H1 (cell line): ENCODE results near the gene SENP6. TPM values are rescaled to one million over a fixed set of nuclear protein-coding genes. Genes with fewer than 3 reads are reported as not detected.

Experiments
- CBX8 ChIP-seq: fragments of 300-800, 300-1000 bp; sonication (generic); IDR thresholded peaks from 2 replicates; pipeline ENCODE4 v1.7.1; 2016; ENCODE audit warnings: low read depth, low read length, borderline replicate concordance
- CHD1 ChIP-seq: IDR thresholded peaks from 2 replicates; pipeline ENCODE4 v1.6.1; 2012; ENCODE audit warnings: low read depth, low read length, improper control_type of control experiment
- CTBP2 ChIP-seq: IDR thresholded peaks from 2 replicates; pipeline ENCODE4 v1.7.0; 2011; ENCODE audit warnings: borderline replicate concordance, mild to moderate bottlenecking, moderate library complexity, mixed read lengths, low read length; ENCODE audit not compliant: insufficient read depth, insufficient read length
- EGR1 ChIP-seq: IDR thresholded peaks from 2 replicates; pipeline ENCODE4 v1.6.1; 2011; ENCODE audit warnings: low read depth, low read length, borderline replicate concordance
- GABPA ChIP-seq: IDR thresholded peaks from 2 replicates; pipeline ENCODE4 v1.6.1; 2011; ENCODE audit warnings: mild to moderate bottlenecking, low read length, moderate library complexity, borderline replicate concordance; ENCODE audit not compliant: insufficient read depth
- KDM1A ChIP-seq: fragments of 200-600, 300-600 bp; sonication (generic); IDR thresholded peaks from 2 replicates; pipeline ENCODE4 v1.7.1; 2016; ENCODE audit warnings: mild to moderate bottlenecking, low read length, borderline replicate concordance
- NANOG ChIP-seq: IDR thresholded peaks from 2 replicates; pipeline ENCODE4 v1.6.1; 2011; ENCODE audit warnings: low read length, low read depth, mild to moderate bottlenecking, inconsistent platforms; ENCODE audit not compliant: insufficient read depth, poor library complexity, severe bottlenecking
- PHF8 ChIP-seq: fragments of 200-600 bp; sonication (generic); conservative IDR thresholded peaks from 2 replicates; pipeline ENCODE4 v1.7.1; 2012; ENCODE audit warnings: low read depth, mild to moderate bottlenecking, inconsistent platforms, low read length, moderate library complexity
- RAD21 ChIP-seq, 2 experiments: IDR thresholded peaks in 1 of 2; conservative IDR thresholded peaks in 1 of 2; 2 replicates each; pipeline ENCODE4 v1.6.1; 2011; ENCODE audit warnings: low read depth in 2 of 2, low read length in 2 of 2, improper control_type of control experiment in 1 of 2, inconsistent platforms in 1 of 2, mild to moderate bottlenecking in 1 of 2, moderate library complexity in 1 of 2
- RFX5 ChIP-seq: IDR thresholded peaks from 2 replicates; pipeline ENCODE4 v1.6.1; 2011; ENCODE audit warnings: low read depth, low read length, improper control_type of control experiment, borderline replicate concordance
- YY1 ChIP-seq: IDR thresholded peaks from 2 replicates; pipeline ENCODE4 v1.6.1; 2011; ENCODE audit warnings: low read depth, mild to moderate bottlenecking, low read length
- polyA plus RNA-seq, 7 experiments: library from polyadenylated mRNA; depleted of rRNA in 3 of 7; stranded (reverse) in 5 of 7; unstranded in 2 of 7; fragments of >200 nt in 5 of 7; fragments of 200-250 nt in 2 of 7; gene quantifications; 1 replicate in 5 of 7; 2 replicates in 1 of 7; 4 replicates in 1 of 7; pipeline versions ENCODE4 v1.2.1 to v1.2.3, GENCODE V29; 2011 to 2013; ENCODE audit warnings: missing spikeins in 2 of 7, mixed read lengths in 2 of 7
- total RNA-seq: library from RNA; stranded (reverse); fragmentation: NEBNext Ultra II Directional; extraction: Animal tissue kit (Norgen Biotek cat#: 25700); gene quantifications from 2 replicates; pipeline ENCODE4 v1.2.1, GENCODE V29; 2021
- TF ChIP-seq, protein P1 (sequence below), 3 experiments: IDR thresholded peaks; 1 replicate in 2 of 3; 2 replicates in 1 of 3; pipeline versions ENCODE4 v1.5.1 to v1.6.1; 2011; ENCODE audit warnings: low read length in 3 of 3, mild to moderate bottlenecking in 3 of 3, inconsistent platforms in 2 of 3, low read depth in 1 of 3, moderate library complexity in 1 of 3; ENCODE audit not compliant: insufficient read depth in 1 of 3; ENCODE audit errors: control extremely low read depth in 1 of 3
- TF ChIP-seq, protein P2 (sequence below): IDR thresholded peaks from 2 replicates; pipeline ENCODE4 v1.6.1; 2011; ENCODE audit warnings: low read depth, mild to moderate bottlenecking, low read length; ENCODE audit not compliant: insufficient read depth
- TF ChIP-seq, protein P3 (sequence below): IDR thresholded peaks from 2 replicates; pipeline ENCODE4 v1.6.1; 2011; ENCODE audit warnings: low read length, improper control_type of control experiment

Gene SENP6
- total and polyA plus RNA-seq, 2 of the 8 experiments (the other 6 are each of a cell fraction or from before 2014, with no cell fraction given): 13.8 to 103 TPM

DNA sequence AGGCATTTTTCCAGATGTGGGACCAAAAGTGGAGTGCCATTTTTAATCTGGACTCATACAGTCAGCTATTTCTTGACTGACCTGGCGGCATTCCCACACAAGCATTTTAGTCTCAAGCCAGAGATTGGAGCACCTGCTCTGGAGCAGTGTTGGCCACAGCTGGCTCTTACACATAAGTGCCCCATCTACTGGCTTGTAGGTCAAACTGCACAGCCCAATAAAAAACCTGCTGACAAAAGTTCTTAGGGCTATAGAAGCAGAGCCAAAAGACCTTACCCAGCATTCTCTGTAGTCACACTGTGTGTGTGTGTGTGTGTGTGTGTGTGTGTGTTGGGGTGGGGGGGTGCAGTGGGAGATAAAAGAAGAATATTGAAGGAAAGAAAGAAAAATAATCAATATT lies 38.6 kb upstream of the SENP6 start (continued):
- TF ChIP-seq RFX5 (no peak), EGR1 (no peak), KDM1A (no peak), YY1 (no peak), NANOG (no peak), RAD21 (IDR thresholded peaks at IDR 0.05 in 1 of 2, conservative IDR thresholded peaks at IDR 0.05 in 1 of 2; ENCODE audit: low read depth in 2 of 2, low read length in 2 of 2) (peak; percentile 55 to 69), CHD1 (no peak), CBX8 (no peak), CTBP2 (no peak), PHF8 (no peak), GABPA (no peak)
- TF ChIP-seq, protein P1, sequence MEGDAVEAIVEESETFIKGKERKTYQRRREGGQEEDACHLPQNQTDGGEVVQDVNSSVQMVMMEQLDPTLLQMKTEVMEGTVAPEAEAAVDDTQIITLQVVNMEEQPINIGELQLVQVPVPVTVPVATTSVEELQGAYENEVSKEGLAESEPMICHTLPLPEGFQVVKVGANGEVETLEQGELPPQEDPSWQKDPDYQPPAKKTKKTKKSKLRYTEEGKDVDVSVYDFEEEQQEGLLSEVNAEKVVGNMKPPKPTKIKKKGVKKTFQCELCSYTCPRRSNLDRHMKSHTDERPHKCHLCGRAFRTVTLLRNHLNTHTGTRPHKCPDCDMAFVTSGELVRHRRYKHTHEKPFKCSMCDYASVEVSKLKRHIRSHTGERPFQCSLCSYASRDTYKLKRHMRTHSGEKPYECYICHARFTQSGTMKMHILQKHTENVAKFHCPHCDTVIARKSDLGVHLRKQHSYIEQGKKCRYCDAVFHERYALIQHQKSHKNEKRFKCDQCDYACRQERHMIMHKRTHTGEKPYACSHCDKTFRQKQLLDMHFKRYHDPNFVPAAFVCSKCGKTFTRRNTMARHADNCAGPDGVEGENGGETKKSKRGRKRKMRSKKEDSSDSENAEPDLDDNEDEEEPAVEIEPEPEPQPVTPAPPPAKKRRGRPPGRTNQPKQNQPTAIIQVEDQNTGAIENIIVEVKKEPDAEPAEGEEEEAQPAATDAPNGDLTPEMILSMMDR (IDR thresholded peaks at IDR 0.05; ENCODE audit: control extremely low read depth in 1 of 3, insufficient read depth in 1 of 3, low read depth in 1 of 3, low read length in 3 of 3): peak; percentile 39 to 78 (median 60)
- TF ChIP-seq, protein P2, sequence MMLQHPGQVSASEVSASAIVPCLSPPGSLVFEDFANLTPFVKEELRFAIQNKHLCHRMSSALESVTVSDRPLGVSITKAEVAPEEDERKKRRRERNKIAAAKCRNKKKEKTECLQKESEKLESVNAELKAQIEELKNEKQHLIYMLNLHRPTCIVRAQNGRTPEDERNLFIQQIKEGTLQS: no peak
- TF ChIP-seq, protein P3, sequence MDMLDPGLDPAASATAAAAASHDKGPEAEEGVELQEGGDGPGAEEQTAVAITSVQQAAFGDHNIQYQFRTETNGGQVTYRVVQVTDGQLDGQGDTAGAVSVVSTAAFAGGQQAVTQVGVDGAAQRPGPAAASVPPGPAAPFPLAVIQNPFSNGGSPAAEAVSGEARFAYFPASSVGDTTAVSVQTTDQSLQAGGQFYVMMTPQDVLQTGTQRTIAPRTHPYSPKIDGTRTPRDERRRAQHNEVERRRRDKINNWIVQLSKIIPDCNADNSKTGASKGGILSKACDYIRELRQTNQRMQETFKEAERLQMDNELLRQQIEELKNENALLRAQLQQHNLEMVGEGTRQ: no peak
